Epithelial cell of proximal tubule (primary cell): ENCODE measurements around the gene MIGA2. TPM values are rescaled to one million over a fixed set of nuclear protein-coding genes. Genes with fewer than 3 reads are reported as not detected.

ENCODE experiments used
- DNase-seq: peaks from one replicate; pipeline ENCODE4 v3.0.0-alpha.2; 2011; ENCODE audit warnings: low read depth
- H3K4me3 ChIP-seq: 2 replicates; pipeline ENCODE4 v1.5.1; 2011; ENCODE audit warnings: low read depth, mild to moderate bottlenecking, low read length
- CTCF ChIP-seq: conservative IDR thresholded peaks from 2 replicates; pipeline ENCODE4 v1.5.1; 2012; ENCODE audit warnings: low read depth, mild to moderate bottlenecking, low read length
- total RNA-seq: library from RNA; depleted of rRNA; stranded (reverse); fragments of >200 nt; gene quantifications from 2 replicates; pipeline ENCODE4 v1.2.3, GENCODE V29; 2015

Gene MIGA2
- total RNA-seq, 1 donor from 2014 or later, result 18.0 TPM

- DNase-seq, result no peak
- no peak overlapping the region for H3K4me3 ChIP-seq
- TF ChIP-seq CTCF, result no peak
Observed at GRCh38 chr9:129105857-129106694, 69.7 kb downstream of the MIGA2 start.

GRCh38 chr9:129107651-129108050, 71.2 kb downstream of the MIGA2 start:
- no peak for TF ChIP-seq CTCF
- no peak for DNase-seq

GRCh38 chr9:129108083-129108804, 71.8 kb downstream of the MIGA2 start:
- H3K4me3 ChIP-seq, result no peak overlapping the region
- no peak for TF ChIP-seq CTCF
- no peak for DNase-seq

More at GRCh38 chr9:129107651-129108050, 71.2 kb downstream of the MIGA2 start:
- H3K4me3 ChIP-seq, result no peak overlapping the region

GRCh38 chr9:129108805-129109536, 72.5 kb downstream of the MIGA2 start:
- no peak for TF ChIP-seq CTCF
- H3K4me3 ChIP-seq, result peak overlapping the region; percentile 93
- no peak for DNase-seq

GRCh38 chr9:129109537-129109903, 73.1 kb downstream of the MIGA2 start:
- TF ChIP-seq CTCF, result no peak
- DNase-seq, result no peak
- peak overlapping the region; percentile 93 for H3K4me3 ChIP-seq

- no peak for DNase-seq
- TF ChIP-seq CTCF, result no peak
- peak overlapping the region; percentile 93 for H3K4me3 ChIP-seq
Observed at GRCh38 chr9:129109952-129110739, 73.7 kb downstream of the MIGA2 start.
